Spleen (tissue), 11 donors: ENCODE results near the gene DYNLT1. TPM values are rescaled to one million over a fixed set of nuclear protein-coding genes. Genes with fewer than 3 reads are reported as not detected.

ENCODE experiments used
- DNase-seq: peaks from one replicate; pipeline ENCODE4 v3.0.0-alpha.2; 2020
- H3K27ac ChIP-seq, 8 donors: fragments of 200-600 bp; sonication (generic) in 7 of 8; 1 replicate in 4 of 8; 2 replicates in 4 of 8; pipeline versions ENCODE4 v1.5.0 to v1.8.0; 2016 to 2021; ENCODE audit warnings: inconsistent platforms in 4 of 8, mild to moderate bottlenecking in 4 of 8, moderate library complexity in 1 of 8
- H3K27me3 ChIP-seq, 7 donors: fragments of 200-600 bp; sonication (generic) in 6 of 7; replicated peaks in 1 of 7; 1 replicate in 4 of 7; 2 replicates in 3 of 7; pipeline versions ENCODE4 v1.5.0 to v1.8.0; 2016 to 2021; ENCODE audit warnings: inconsistent platforms in 3 of 7, mild to moderate bottlenecking in 1 of 7
- H3K36me3 ChIP-seq, 6 donors: fragments of 200-600 bp; sonication (generic) in 5 of 6; 1 replicate in 4 of 6; 2 replicates in 2 of 6; pipeline versions ENCODE4 v1.5.0 to v1.8.0; 2016 to 2021; ENCODE audit warnings: inconsistent platforms in 2 of 6
- H3K4me1 ChIP-seq, 6 donors: fragments of 200-600 bp; sonication (generic) in 5 of 6; 1 replicate in 3 of 6; 2 replicates in 3 of 6; pipeline versions ENCODE4 v1.5.0 to v1.8.0; 2016 to 2021; ENCODE audit warnings: inconsistent platforms in 3 of 6
- H3K4me3 ChIP-seq, 8 donors: fragments of 200-600 bp; sonication (generic) in 7 of 8; 1 replicate in 4 of 8; 2 replicates in 4 of 8; pipeline versions ENCODE4 v1.5.0 to v1.8.0; 2016 to 2021; ENCODE audit warnings: inconsistent platforms in 4 of 8, mild to moderate bottlenecking in 4 of 8, moderate library complexity in 2 of 8
- H3K9me3 ChIP-seq, 8 donors: fragments of 200-600 bp; sonication (generic) in 7 of 8; 1 replicate in 4 of 8; 2 replicates in 4 of 8; pipeline versions ENCODE4 v1.5.0 to v1.8.0; 2016 to 2021; ENCODE audit warnings: inconsistent platforms in 4 of 8
- CTCF ChIP-seq, 11 experiments: fragments of 200-600 bp in 7 of 11; fragments of 450-650 bp in 4 of 11; sonication (generic) in 4 of 11; IDR thresholded peaks in 8 of 11; conservative IDR thresholded peaks in 3 of 11; 1 replicate in 7 of 11; 2 replicates in 4 of 11; pipeline versions ENCODE4 v1.4.0 to v1.8.0; 2016 to 2021; ENCODE audit warnings: antibody characterized with exemption in 11 of 11, inconsistent platforms in 4 of 11, mild to moderate bottlenecking in 1 of 11
- POLR2A ChIP-seq, 3 donors: fragments of 450-650 bp; IDR thresholded peaks; one replicate each; pipeline ENCODE4 v1.5.1; 2017; ENCODE audit warnings: antibody characterized with exemption in 3 of 3, mild to moderate bottlenecking in 1 of 3
- POLR2AphosphoS5 ChIP-seq, 3 donors: sonication (generic); formaldehyde crosslinking; IDR thresholded peaks; one replicate each; pipeline ENCODE4 v1.5.1; 2017; ENCODE audit warnings: antibody characterized with exemption in 3 of 3
- WGBS, 5 donors: extraction: QIAGEN DNeasy Blood & Tissue Kit in 3 of 5; methylation state at CpG; one replicate each; pipeline versions ENCODE4 v1.1.5 to v1.1.7; 2013 to 2018; 5-methylcytosine and 5-hydroxymethylcytosine counted together
- intact Hi-C: fragments of 100-400 bp; cut with DNase I; formaldehyde crosslinking; loops from one replicate; pipeline ENCODE4 v1.15.0; 2023; ENCODE audit warnings: low total_unique reads
- polyA plus RNA-seq, 3 donors: library from polyadenylated mRNA; stranded (reverse); fragments of 200-250 nt; gene quantifications; one replicate each; pipeline ENCODE4 v1.2.1, GENCODE V29; 2013
- total RNA-seq, 7 donors: library from RNA; depleted of rRNA in 3 of 7; stranded (reverse); fragments of >200 nt in 3 of 7; fragmentation: NEBNext Ultra II Directional in 4 of 7; extraction: Animal tissue kit (Norgen Biotek cat#: 25700) in 4 of 7; gene quantifications; one replicate each; pipeline versions ENCODE4 v1.1.0 to v1.2.1, GENCODE V29; 2016 to 2021
- donor health status: healthy with polysubstance abuse.
- donor health status: DM: no; HTN: no; CAD: no; lungs with moderate emphysema.
- donor health status: DM: no; HTN: no; CAD: no.
- donor health status: Bipolar disorder and iron deficiency.
- donor health status: healthy.
- donor health status: DM: no; HTN: no; CAD: no.
- donor health status: DM: yes; HTN: yes; CAD: no.

The DYNLT1 gene
- total and polyA plus RNA-seq, 10 donors, result 61.3 to 131 (median 75.8) TPM

DNA sequence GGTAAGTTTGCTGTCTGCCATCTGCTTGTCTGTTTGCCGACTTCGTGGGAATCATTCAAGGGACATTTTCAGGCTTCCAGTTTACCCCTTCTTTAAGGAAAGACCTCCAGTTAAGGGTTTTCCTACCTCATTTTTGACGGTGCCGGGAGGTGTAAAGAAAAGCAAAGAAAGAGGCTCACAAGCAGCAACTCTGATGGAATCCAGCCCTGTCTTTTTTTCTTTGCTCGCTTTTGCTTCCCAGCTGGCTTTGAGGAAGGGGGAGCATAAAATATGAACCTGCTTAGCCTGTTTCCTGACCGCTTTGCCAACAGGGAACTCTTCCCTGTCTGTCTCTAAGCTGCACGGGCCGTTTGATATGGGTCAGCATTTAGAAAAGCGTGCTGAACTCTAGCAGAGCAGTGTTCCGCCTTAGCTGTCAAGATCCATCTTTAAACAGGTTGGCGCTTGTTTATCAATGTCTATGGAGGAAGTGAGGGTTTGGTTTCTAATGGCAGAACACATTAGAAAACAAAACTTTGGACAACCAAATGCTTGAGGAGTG is 19.2 kb upstream of the DYNLT1 start:
- intact Hi-C loops, result no loop called here
- no peak for TF ChIP-seq POLR2AphosphoS5 (IDR thresholded peaks at IDR 0.05)
- Histone ChIP-seq H3K27ac (no peak overlapping the region), H3K27me3 (no peaks in the 10 kb centered on the region), H3K4me1 (peaks cover 0 to 89% (median 30%) of the 10 kb centered on the region in 6 donors), H3K9me3 (no peaks in the 10 kb centered on the region), H3K36me3 (peaks cover 0 to 84% (median 6%) of the 10 kb centered on the region in 6 donors), H3K4me3 (no peak overlapping the region)
- DNase-seq, result no peak
- 59 to 74% (median 64%) methylated on average over 11 of the region's 11 CpGs for WGBS, 5 donors

DNA sequence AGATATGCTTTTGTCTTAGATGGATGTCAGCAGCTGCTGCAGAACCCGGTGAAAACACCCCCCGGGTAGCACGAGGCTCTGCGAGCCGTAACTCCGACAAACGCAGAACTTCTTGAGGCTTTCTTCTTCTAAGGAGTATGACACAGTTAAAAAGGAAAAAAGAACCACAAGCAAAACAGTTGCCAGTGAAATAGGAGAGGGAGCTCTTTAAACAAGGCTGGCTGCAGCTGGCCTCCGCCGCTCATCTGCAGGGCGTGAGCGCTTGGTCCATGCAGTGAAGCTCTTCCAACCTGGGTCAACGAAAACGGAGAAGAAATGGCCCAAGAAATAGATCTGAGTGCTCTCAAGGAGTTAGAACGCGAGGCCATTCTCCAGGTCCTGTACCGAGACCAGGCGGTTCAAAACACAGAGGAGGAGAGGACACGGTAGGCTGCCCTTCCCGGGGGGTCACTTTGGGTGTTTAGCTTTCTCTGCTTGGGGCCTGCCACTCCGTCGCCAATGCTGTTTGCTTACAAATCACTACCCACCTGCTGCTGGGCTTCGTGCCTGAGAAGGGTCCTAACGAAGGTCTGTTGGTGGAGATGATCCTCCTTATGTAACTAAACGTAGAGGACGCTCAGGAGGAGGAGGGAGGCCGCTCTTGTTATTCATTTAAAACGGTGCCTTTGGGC is 18.5 kb upstream of the DYNLT1 start:
- peaks cover 0 to 84% (median 6%) of the 10 kb centered on the region in 6 donors for H3K36me3 ChIP-seq
- H3K4me1 ChIP-seq, result peaks cover 0 to 83% (median 26%) of the 10 kb centered on the region in 6 donors
- no peak overlapping the region for H3K4me3 ChIP-seq
- no peak for TF ChIP-seq CTCF (IDR thresholded peaks at IDR 0.05 in 8 of 11, conservative IDR thresholded peaks at IDR 0.05 in 3 of 11)
- no peak for TF ChIP-seq POLR2A (IDR thresholded peaks at IDR 0.05)
- TF ChIP-seq POLR2AphosphoS5 (IDR thresholded peaks at IDR 0.05), result no peak
- H3K27me3 ChIP-seq, result no peaks in the 10 kb centered on the region
- 50 to 74% (median 60%) methylated on average over 26 to 27 of the region's 27 CpGs for whole genome bisulfite sequencing, 5 donors
- peak overlapping the region in 2 of 8 donors; percentile 22 to 43 for H3K27ac ChIP-seq
- H3K9me3 ChIP-seq, result no peaks in the 10 kb centered on the region
- intact Hi-C loops, result no loop called here
- DNase-seq, result peak; percentile 68

GRCh38 chr6:158662607-158662953 is 18.0 kb upstream of the DYNLT1 start:
- Histone ChIP-seq H3K27me3 (no peaks in the 10 kb centered on the region), H3K9me3 (no peaks in the 10 kb centered on the region), H3K27ac (peak overlapping the region in 2 of 8 donors; percentile 22 to 43), H3K36me3 (peaks cover 0 to 82% (median 6%) of the 10 kb centered on the region in 6 donors), H3K4me3 (no peak overlapping the region), H3K4me1 (peaks cover 0 to 78% (median 21%) of the 10 kb centered on the region in 6 donors)
- WGBS, 5 donors, result 70 to 78% (median 72%) methylated on average over 3 of the region's 3 CpGs
- TF ChIP-seq POLR2AphosphoS5 (IDR thresholded peaks at IDR 0.05) (no peak), POLR2A (IDR thresholded peaks at IDR 0.05) (no peak), CTCF (IDR thresholded peaks at IDR 0.05 in 8 of 11, conservative IDR thresholded peaks at IDR 0.05 in 3 of 11) (no peak)
- intact Hi-C loops, result no loop called here
- DNase-seq, result no peak

DNA sequence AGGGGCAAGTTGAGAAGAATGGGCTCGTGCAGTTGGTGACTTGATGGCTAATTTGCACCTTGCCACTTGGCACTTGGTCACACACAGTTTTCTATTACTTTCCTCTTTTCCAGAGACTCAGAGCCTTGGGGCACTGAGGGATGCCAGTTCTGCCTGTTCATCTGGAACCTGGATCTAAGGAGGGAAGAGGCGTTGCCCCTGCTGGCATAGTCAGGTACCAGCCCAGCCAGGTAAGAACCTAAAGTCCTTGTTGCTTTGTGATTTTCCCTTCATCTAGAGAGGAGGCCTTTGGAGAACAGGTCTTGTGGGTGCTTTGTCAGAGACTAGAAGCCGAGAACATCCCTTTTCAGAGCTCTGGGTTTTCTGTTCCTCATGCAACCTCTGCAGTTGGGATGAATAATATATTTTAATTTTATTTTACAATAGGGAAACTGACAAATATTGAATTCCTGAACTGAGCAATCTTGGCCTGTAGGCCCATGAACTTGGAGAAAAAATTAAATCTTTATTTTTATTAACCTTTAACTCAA is 16.7 kb upstream of the DYNLT1 start:
- 88 to 95% (median 89%) methylated on average over 3 of the region's 3 CpGs for WGBS, 5 donors
- Histone ChIP-seq H3K4me1 (peaks cover 0 to 73% (median 21%) of the 10 kb centered on the region in 6 donors), H3K36me3 (peaks cover 0 to 70% (median 6%) of the 10 kb centered on the region in 6 donors), H3K27me3 (no peaks in the 10 kb centered on the region), H3K27ac (no peak overlapping the region), H3K4me3 (no peak overlapping the region), H3K9me3 (no peaks in the 10 kb centered on the region)
- no peak for TF ChIP-seq POLR2AphosphoS5 (IDR thresholded peaks at IDR 0.05)
- no peak for TF ChIP-seq POLR2A (IDR thresholded peaks at IDR 0.05)
- TF ChIP-seq CTCF (IDR thresholded peaks at IDR 0.05 in 8 of 11, conservative IDR thresholded peaks at IDR 0.05 in 3 of 11), result no peak
- DNase-seq, result no peak
- intact Hi-C loops, result no loop called here
